CD14-positive monocyte (primary cell): Measurements from ENCODE around the gene UBE3D. TPM values are rescaled to one million over a fixed set of nuclear protein-coding genes. Genes with fewer than 3 reads are reported as not detected.

Experiments
- DNase-seq, 3 donors: peaks; one replicate each; pipeline ENCODE4 v3.0.0-alpha.2; 2011 to 2022
- H2AFZ ChIP-seq: 2 replicates; pipeline ENCODE4 v1.6.0; 2012; ENCODE audit warnings: mild to moderate bottlenecking, low read depth, low read length, inconsistent platforms; ENCODE audit not compliant: insufficient read depth, poor library complexity, severe bottlenecking
- H3K27ac ChIP-seq, 2 donors: 1 replicate in 1 of 2; 2 replicates in 1 of 2; pipeline ENCODE4 v1.5.1; 2012 to 2013; ENCODE audit warnings: low read length in 2 of 2, control low read depth in 1 of 2, inconsistent platforms in 1 of 2, low read depth in 1 of 2, mild to moderate bottlenecking in 1 of 2
- H3K27me3 ChIP-seq, 2 donors: one replicate each; pipeline versions ENCODE4 v1.6.0 to v1.6.1; 2011 to 2013; ENCODE audit warnings: low read length in 2 of 2; ENCODE audit not compliant: control insufficient read depth in 2 of 2, insufficient read depth in 2 of 2
- H3K36me3 ChIP-seq, 2 donors: replicated peaks in 1 of 2; 1 replicate in 1 of 2; 2 replicates in 1 of 2; pipeline versions ENCODE4 v1.5.1 to v1.6.1; 2012 to 2013; ENCODE audit warnings: low read length in 2 of 2, control low read depth in 1 of 2, inconsistent platforms in 1 of 2, mild to moderate bottlenecking in 1 of 2; ENCODE audit not compliant: insufficient read depth in 2 of 2, control insufficient read depth in 1 of 2
- H3K4me1 ChIP-seq, 2 donors: 1 replicate in 1 of 2; 2 replicates in 1 of 2; pipeline versions ENCODE4 v1.5.1 to v1.6.1; 2012 to 2013; ENCODE audit warnings: low read length in 2 of 2, control low read depth in 1 of 2, inconsistent platforms in 1 of 2, mild to moderate bottlenecking in 1 of 2, moderate library complexity in 1 of 2; ENCODE audit not compliant: insufficient read depth in 2 of 2, control insufficient read depth in 1 of 2
- H3K4me2 ChIP-seq: replicated peaks from 2 replicates; pipeline ENCODE3; 2012; ENCODE audit warnings: low read length, moderate library complexity, mild to moderate bottlenecking; ENCODE audit not compliant: poor library complexity, severe bottlenecking; ENCODE audit errors: extremely low read depth
- H3K4me3 ChIP-seq, 3 experiments: fragments of 200-600 bp in 1 of 3; sonication (generic) in 1 of 3; replicated peaks in 1 of 3; 1 replicate in 2 of 3; 2 replicates in 1 of 3; pipeline ENCODE4 v1.5.1; 2011 to 2013; ENCODE audit warnings: low read length in 3 of 3, mild to moderate bottlenecking in 3 of 3, control low read depth in 2 of 3, low read depth in 2 of 3, inconsistent platforms in 1 of 3, moderate library complexity in 1 of 3
- H3K79me2 ChIP-seq: 2 replicates; pipeline ENCODE4 v1.6.0; 2012; ENCODE audit warnings: mild to moderate bottlenecking, control low read depth, inconsistent platforms, low read length, moderate library complexity; ENCODE audit not compliant: insufficient read depth
- H3K9ac ChIP-seq: 2 replicates; pipeline ENCODE4 v1.6.0; 2017; ENCODE audit warnings: low read length, mild to moderate bottlenecking; ENCODE audit not compliant: insufficient read depth, poor library complexity, severe bottlenecking
- H3K9me3 ChIP-seq, 2 donors: replicated peaks in 1 of 2; 1 replicate in 1 of 2; 2 replicates in 1 of 2; pipeline versions ENCODE4 v1.5.1 to v1.6.1; 2012 to 2013; ENCODE audit warnings: low read length in 2 of 2, control low read depth in 1 of 2; ENCODE audit not compliant: control insufficient read depth in 1 of 2, insufficient read depth in 1 of 2
- H4K20me1 ChIP-seq: 2 replicates; pipeline ENCODE4 v1.6.0; 2012; ENCODE audit warnings: mild to moderate bottlenecking, low read length, control low read depth, moderate library complexity; ENCODE audit not compliant: insufficient read depth
- H3K27ac Mint-ChIP-seq, 7 donors: one replicate each; pipeline ENCODE4 v1.8.0; 2020; ENCODE audit warnings: mild to moderate bottlenecking in 7 of 7, mixed read lengths in 7 of 7, moderate library complexity in 6 of 7, inconsistent platforms in 2 of 7
- H3K27me3 Mint-ChIP-seq, 3 donors: one replicate each; pipeline ENCODE4 v1.8.0; 2021 to 2022; ENCODE audit warnings: low read depth in 3 of 3, mild to moderate bottlenecking in 3 of 3, mixed read lengths in 3 of 3, moderate library complexity in 3 of 3, inconsistent platforms in 1 of 3
- H3K36me3 Mint-ChIP-seq, 2 donors: one replicate each; pipeline ENCODE4 v1.8.0; 2020; ENCODE audit warnings: mixed read lengths in 2 of 2, inconsistent platforms in 1 of 2, mild to moderate bottlenecking in 1 of 2
- H3K4me1 Mint-ChIP-seq: one replicate; pipeline ENCODE4 v1.8.0; 2020; ENCODE audit warnings: mild to moderate bottlenecking, mixed read lengths
- H3K4me3 Mint-ChIP-seq, 2 donors: one replicate each; pipeline ENCODE4 v1.8.0; 2020; ENCODE audit warnings: mild to moderate bottlenecking in 2 of 2, mixed read lengths in 2 of 2, moderate library complexity in 1 of 2
- H3K9me3 Mint-ChIP-seq, 7 donors: one replicate each; pipeline ENCODE4 v1.8.0; 2020 to 2022; ENCODE audit warnings: mixed read lengths in 7 of 7, mild to moderate bottlenecking in 6 of 7, moderate library complexity in 6 of 7, inconsistent platforms in 2 of 7
- WGBS: methylation state at CpG from one replicate; pipeline ENCODE4 v1.1.5; 2013; ENCODE audit warnings: missing lambda C conversion rate; ENCODE audit not compliant: insufficient coverage; 5-methylcytosine and 5-hydroxymethylcytosine counted together
- intact Hi-C, 2 donors: fragments of 100-400 bp; cut with micrococcal nuclease; formaldehyde crosslinking; loops; one replicate each; pipeline versions ENCODE4 v1.15.0 to v1.15.1; 2023
- polyA plus RNA-seq, 3 donors: library from polyadenylated mRNA; depleted of rRNA in 1 of 3; unstranded in 2 of 3; stranded (reverse) in 1 of 3; fragments of 300-500 nt in 2 of 3; fragments of >200 nt in 1 of 3; fragmentation: Illumina TruSeq in 2 of 3; gene quantifications; 1 replicate in 2 of 3; 2 replicates in 1 of 3; pipeline ENCODE4 v1.2.3, GENCODE V29; 2012 to 2021
- TF ChIP-seq, protein P1 (sequence below): fragments of 200-600 bp; IDR thresholded peaks from one replicate; pipeline ENCODE4 v1.8.0; 2022; ENCODE audit warnings: antibody characterized with exemption, mild to moderate bottlenecking

The UBE3D gene
- polyA plus RNA-seq, 3 donors = 0.61 to 1.7 (median 1.1) TPM

DNA sequence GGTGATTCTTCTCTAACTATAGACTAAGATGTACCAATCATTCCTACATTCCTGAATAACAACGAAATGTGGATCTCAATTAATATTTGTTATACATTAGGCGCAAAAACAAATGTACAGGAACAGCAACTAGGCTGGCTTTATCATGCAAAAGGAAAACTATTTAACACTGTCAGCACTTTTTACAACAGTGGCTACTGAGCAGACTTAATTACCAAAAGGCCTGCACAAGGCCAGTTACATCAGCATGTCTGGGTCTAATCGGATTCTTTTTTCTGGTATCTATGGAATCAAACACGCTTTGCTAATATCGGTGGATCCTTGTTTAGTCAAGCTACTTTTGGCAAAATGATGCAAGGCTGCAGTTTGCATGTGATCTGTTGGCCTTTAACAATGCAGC, 176.5 kb downstream of the UBE3D start:
- no peaks in the 10 kb centered on the region for H3K4me1 Mint-ChIP-seq
- intact Hi-C loops = no loop called here
- peaks cover 0 to 3% (median 2%) of the 10 kb centered on the region in 3 donors for H3K27me3 Mint-ChIP-seq
- 100% methylated on average over 1 of the region's 5 CpGs for WGBS
- Histone ChIP-seq H3K27me3 (no peaks in the 10 kb centered on the region), H3K9ac (no peak overlapping the region), H3K4me2 (no peak overlapping the region), H4K20me1 (no peaks in the 10 kb centered on the region), H3K9me3 (no peaks in the 10 kb centered on the region), H3K27ac (no peak overlapping the region), H3K4me1 (no peaks in the 10 kb centered on the region), H3K36me3 (no peaks in the 10 kb centered on the region), H3K79me2 (no peaks in the 10 kb centered on the region), H3K4me3 (no peak overlapping the region), H2AFZ (no peak overlapping the region)
- H3K4me3 Mint-ChIP-seq = no peak overlapping the region
- H3K36me3 Mint-ChIP-seq = no peaks in the 10 kb centered on the region
- H3K27ac Mint-ChIP-seq = no peak overlapping the region
- TF ChIP-seq, protein P1, sequence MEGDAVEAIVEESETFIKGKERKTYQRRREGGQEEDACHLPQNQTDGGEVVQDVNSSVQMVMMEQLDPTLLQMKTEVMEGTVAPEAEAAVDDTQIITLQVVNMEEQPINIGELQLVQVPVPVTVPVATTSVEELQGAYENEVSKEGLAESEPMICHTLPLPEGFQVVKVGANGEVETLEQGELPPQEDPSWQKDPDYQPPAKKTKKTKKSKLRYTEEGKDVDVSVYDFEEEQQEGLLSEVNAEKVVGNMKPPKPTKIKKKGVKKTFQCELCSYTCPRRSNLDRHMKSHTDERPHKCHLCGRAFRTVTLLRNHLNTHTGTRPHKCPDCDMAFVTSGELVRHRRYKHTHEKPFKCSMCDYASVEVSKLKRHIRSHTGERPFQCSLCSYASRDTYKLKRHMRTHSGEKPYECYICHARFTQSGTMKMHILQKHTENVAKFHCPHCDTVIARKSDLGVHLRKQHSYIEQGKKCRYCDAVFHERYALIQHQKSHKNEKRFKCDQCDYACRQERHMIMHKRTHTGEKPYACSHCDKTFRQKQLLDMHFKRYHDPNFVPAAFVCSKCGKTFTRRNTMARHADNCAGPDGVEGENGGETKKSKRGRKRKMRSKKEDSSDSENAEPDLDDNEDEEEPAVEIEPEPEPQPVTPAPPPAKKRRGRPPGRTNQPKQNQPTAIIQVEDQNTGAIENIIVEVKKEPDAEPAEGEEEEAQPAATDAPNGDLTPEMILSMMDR = no peak
- DNase-seq = no peak
- peaks cover 0 to 10% (median 2%) of the 10 kb centered on the region in 7 donors for H3K9me3 Mint-ChIP-seq

DNA sequence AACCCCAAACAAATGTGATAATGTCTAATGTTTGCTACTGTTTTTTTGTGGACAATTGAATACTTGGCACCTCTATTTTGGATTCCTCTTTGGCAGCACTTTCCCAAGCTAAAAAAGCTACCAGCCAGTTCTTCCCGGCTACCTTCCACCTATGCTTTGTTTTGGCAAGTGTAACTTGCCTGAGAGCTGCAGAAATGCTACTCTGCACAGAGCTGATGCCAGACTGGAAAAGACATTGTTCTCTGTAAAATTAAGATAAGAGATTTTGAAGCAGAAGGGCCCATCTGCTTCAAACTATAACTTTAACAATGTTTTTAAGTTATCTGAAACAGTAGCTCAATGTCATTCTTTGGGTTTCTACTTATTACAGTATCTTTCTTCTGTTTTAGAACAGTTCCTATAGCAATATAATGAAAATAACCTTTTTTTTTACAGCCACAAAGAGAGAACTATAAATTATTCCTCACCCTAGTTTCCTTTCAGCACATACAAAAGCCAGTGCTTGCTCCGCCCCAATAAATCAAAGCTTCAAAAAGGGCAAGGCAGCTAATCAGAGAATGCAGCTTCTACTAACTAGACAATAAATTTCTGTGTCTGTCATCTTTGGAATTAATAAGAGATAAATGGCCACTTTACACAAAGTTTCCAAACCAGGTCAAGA, 183.1 kb downstream of the UBE3D start:
- Histone ChIP-seq H3K9me3 (no peaks in the 10 kb centered on the region), H3K9ac (no peak overlapping the region), H3K4me2 (no peak overlapping the region), H3K36me3 (no peaks in the 10 kb centered on the region), H3K79me2 (no peaks in the 10 kb centered on the region), H4K20me1 (no peaks in the 10 kb centered on the region), H2AFZ (no peak overlapping the region), H3K27me3 (no peaks in the 10 kb centered on the region), H3K27ac (no peak overlapping the region), H3K4me3 (no peak overlapping the region), H3K4me1 (no peaks in the 10 kb centered on the region)
- TF ChIP-seq, protein P1 = no peak
- peaks cover 1 to 4% (median 1%) of the 10 kb centered on the region in 3 donors for H3K27me3 Mint-ChIP-seq
- no peaks in the 10 kb centered on the region for H3K36me3 Mint-ChIP-seq
- H3K4me1 Mint-ChIP-seq = no peaks in the 10 kb centered on the region
- H3K27ac Mint-ChIP-seq = no peak overlapping the region
- WGBS = no CpG with 5 or more reads among the region's 2 CpGs
- intact Hi-C loops = no loop called here
- no peak for DNase-seq
- H3K9me3 Mint-ChIP-seq = peaks cover 0 to 7% (median 2%) of the 10 kb centered on the region in 7 donors
- no peak overlapping the region for H3K4me3 Mint-ChIP-seq
